GM19238 (cell line): ENCODE data around the gene ZBTB4.

ENCODE experiments used
- DNase-seq: peaks from one replicate; pipeline ENCODE4 v3.0.0; 2011; ENCODE audit warnings: low spot score; ENCODE audit not compliant: insufficient read length

The ZBTB4 gene

DNA sequence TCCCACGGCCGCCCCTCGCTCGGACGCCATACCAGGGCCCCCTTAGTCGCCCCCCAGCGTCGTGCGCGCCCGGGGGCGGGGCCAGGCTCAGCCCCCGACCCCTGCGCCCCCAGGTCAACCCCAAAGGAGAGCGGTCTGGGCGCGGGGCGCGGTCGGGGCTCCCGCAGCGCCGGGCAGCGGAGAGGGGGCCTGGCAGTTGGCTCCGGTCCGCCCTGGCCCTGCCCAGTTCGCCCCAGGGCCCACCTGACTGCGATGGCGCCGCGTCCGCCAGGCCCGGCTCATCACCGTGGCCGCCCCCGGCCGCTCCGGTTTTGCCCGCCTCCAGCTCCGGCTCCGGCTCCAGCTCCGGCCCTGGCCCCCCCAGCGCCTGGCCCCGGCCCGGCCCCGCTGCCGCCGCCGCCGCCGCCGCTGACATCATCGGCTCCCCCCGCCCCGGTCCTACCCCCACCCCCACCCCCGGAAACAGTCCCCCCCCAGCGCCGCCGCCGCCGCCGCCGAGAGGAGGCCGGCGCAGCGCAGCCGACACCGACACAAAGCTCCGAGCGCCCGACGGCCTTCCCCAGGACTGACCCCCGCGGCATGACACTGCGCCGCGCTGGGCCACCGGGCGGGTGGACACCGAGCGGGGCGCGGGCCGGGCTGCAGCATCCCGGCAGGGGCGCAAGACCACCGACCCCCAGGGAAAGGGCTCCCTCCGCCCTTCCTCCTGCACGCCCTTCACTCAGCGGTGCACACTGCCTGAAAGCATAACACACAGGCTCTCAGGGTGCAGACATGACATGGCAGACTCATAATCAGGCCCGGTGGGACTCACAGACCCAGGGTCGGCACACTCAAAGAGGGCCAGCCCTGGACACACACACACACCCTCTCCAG is at the start of gene ZBTB4:
Gene ZBTB4, minus strand, starts transcription at position 419 of the 876 bp plus-strand sequence. CDS start 12,830 bp downstream, outside the sequence.
- DNase-seq = peak; percentile 42

GRCh38 chr17:7528842-7529241 is 49.4 kb upstream of the ZBTB4 start:
- DNase-seq = no peak

- no peak for DNase-seq
Measured at GRCh38 chr17:7523033-7523432, 43.6 kb upstream of the ZBTB4 start.

DNA sequence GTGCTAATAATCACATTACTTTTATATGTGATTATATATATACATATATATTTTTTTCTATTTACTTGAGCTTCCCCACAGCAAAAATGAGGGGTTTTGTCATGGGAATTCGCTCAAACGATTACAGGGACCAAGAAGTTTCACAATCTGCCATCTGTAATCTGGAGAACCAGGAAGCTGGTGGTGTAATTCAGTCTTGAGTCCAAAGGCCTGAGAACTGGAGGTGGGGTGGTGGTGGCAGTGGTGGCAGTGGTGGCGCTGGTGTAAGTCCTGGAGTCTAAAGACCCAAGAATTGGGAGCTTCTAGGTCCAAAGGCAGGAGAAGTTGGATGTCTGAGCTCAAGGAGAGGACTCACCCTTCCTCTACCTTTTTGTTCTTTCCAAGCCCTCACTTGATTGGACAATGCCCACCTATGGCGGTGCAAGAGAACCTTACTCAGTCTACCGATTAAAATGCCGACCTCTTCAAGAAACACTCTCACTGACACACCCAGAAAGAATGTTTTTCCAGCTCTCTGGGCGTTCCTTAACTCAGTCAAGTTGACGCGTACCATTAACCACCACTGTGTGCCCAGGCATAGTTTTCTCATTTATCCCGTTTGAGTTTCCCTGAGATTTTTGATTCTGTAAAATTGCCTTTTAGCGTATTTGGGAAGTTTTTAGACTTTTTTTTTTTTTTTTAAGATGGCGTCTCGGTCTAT is 36.6 kb upstream of the ZBTB4 start:
- DNase-seq = no peak

- DNase-seq = no peak
Measured at GRCh38 chr17:7513850-7514419, 34.5 kb upstream of the ZBTB4 start.

- DNase-seq = no peak
Measured at GRCh38 chr17:7512824-7513540, 33.6 kb upstream of the ZBTB4 start.

DNA sequence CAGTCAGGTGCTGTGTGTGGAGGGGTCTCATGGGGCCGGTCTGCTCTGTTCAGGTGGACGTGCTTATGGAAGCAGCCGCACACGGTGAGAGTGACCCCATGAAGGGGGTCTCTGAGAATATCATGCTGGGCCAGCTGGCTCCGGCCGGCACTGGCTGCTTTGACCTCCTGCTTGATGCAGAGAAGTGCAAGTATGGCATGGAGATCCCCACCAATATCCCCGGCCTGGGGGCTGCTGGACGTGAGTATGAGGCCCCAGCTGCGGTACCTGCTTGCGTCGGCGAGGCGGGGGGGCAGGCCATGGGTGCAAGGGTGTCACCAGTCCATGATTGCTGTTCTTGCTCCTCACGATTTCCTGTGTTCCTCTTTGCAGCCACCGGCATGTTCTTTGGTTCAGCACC is 32.7 kb upstream of the ZBTB4 start:
- DNase-seq = no peak

DNA sequence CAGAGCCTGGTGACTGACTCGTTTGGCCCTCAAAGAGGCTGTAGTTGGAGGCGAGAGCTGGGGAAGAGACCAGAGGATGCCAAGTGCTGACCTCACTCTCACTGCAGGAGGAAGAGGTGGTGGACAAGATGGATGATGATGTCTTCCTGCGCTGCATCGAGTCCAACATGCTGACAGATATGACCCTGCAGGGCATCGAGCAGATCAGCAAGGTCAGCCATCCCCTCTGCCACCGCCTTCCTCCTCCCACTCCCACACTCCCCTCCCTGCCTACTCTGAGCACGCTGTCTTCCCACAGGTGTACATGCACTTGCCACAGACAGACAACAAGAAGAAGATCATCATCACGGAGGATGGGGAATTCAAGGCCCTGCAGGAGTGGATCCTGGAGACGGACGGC is 31.7 kb upstream of the ZBTB4 start:
- DNase-seq = no peak

DNA sequence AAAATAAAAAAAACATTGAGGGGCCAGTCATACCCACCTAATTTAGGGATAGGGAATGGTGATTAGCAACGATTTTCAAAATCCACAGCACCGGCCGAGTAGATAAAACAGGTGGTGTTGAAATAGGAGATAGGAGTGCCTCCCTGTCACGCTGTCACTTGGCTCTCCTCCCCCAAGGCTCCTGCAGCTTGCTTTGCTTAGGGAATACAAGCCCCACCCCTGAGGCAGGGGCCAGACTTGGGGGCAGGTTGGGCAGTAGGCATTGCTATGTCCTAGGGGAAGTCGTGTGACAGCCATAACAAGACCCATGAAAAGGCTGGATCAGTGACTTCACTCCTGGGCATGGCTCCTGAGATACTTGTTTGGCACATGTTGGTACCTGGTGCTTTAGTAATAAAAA is 30.5 kb upstream of the ZBTB4 start:
- DNase-seq = no peak

DNA sequence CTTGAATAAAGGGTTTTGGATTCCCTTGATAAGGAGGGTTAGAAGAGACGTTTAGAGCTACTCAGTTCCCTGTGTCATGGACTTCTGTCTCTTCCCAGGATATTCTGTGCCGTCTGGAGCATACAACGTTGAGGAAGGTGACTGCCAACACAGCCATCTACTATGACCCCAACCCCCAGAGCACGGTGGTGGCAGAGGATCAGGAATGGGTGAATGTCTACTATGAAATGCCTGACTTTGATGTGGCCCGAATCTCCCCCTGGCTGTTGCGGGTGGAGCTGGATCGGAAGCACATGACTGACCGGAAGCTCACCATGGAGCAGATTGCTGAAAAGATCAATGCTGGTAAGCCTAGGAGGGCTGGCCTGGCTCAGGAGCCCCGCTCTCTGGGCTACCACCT is 29.4 kb upstream of the ZBTB4 start:
- no peak for DNase-seq

DNA sequence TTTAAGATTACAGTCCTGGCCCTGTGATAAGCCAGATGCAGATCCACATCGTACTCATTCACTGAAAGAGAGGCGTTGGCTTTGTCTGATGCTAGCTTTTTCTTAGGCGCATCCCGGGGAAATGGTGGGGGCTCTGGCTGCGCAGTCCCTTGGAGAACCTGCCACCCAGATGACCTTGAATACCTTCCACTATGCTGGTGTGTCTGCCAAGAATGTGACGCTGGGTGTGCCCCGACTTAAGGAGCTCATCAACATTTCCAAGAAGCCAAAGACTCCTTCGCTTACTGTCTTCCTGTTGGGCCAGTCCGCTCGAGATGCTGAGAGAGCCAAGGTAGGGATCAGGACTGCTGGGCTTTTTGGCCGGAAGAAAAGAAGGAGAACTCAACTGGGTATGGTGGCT is 28.7 kb upstream of the ZBTB4 start:
- DNase-seq = no peak

- no peak for DNase-seq
Measured at GRCh38 chr17:7503521-7503920, 24.1 kb upstream of the ZBTB4 start.

DNA sequence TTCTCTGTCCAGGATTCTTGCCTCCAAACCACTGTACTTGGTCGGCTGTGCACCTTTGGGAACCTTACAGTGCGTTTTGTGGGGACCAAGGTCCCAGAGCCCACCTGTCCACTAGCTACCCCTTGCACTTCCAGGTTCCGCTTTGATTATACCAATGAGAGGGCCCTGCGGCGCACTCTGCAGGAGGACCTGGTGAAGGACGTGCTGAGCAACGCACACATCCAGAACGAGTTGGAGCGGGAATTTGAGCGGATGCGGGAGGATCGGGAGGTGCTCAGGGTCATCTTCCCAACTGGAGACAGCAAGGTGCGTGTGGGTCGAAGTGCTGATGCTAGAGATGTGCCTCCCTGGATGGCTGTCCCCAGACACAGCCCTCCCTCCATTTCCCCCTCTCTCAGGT is 23.6 kb upstream of the ZBTB4 start:
- DNase-seq = no peak

- no peak for DNase-seq
Measured at GRCh38 chr17:7502171-7502847, 22.9 kb upstream of the ZBTB4 start.

GRCh38 chr17:7501729-7502128 is 22.3 kb upstream of the ZBTB4 start:
- DNase-seq = no peak

GRCh38 chr17:7499161-7499560 is 19.7 kb upstream of the ZBTB4 start:
- no peak for DNase-seq

DNA sequence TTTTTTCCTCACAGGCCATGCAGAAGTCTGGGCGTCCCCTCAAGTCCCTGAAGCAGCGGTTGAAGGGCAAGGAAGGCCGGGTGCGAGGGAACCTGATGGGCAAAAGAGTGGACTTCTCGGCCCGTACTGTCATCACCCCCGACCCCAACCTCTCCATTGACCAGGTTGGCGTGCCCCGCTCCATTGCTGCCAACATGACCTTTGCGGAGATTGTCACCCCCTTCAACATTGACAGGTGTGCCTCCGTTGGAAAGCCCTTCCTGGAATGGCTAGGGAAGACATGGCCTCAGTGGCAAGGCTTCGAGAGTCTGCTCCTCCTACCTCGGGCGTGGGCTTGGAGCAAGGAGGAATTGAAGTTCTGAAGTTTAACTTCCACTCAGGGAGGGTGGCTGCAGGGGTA is 18.2 kb upstream of the ZBTB4 start:
- DNase-seq = no peak

- DNase-seq = no peak
Measured at GRCh38 chr17:7497228-7497627, 17.8 kb upstream of the ZBTB4 start.

GRCh38 chr17:7496470-7497183 is 17.2 kb upstream of the ZBTB4 start:
- no peak for DNase-seq

- no peak for DNase-seq
Measured at GRCh38 chr17:7495906-7496434, 16.5 kb upstream of the ZBTB4 start.
